Erythroblast (primary cell): ENCODE data around the gene CACNA1B.

Experiments
- GATA1 ChIP-seq: IDR thresholded peaks from 2 replicates; pipeline ENCODE4 v1.6.1; 2011; ENCODE audit warnings: low read depth, mild to moderate bottlenecking, control low read depth, low read length, moderate library complexity
- POLR2A ChIP-seq: IDR thresholded peaks from 2 replicates; pipeline ENCODE4 v1.6.1; 2011; ENCODE audit warnings: mild to moderate bottlenecking, low read length

DNA sequence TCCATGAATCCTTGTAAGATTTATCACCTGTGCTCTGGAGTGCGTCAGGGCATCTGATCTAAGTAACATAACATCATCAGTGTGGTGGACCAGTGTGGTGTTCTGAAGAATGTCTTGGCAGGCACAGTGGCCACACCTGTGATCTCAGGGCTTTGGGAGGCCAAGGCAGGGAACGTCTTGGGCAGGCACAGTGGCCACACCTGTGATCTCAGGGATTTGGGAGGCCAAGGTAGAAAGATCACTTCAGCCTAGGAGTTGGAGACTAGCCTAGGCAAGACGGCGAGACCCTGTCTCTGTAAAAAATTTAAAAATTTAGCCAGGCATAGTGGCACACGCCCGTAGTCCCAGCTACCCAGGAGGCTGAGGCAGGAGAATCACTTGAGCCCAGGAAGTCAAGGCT, 185.5 kb downstream of the CACNA1B start:
- TF ChIP-seq POLR2A (no peak), GATA1 (no peak)
